ENCODE results near the gene EGF.

EGF gene

GRCh38 chr4:110007217-110007616 is 94.5 kb downstream of the EGF start:
- TF ChIP-seq GATA2 (IDR thresholded peaks at IDR 0.05; ENCODE audit: low read depth, low read length) (no peak), GATA3 (IDR thresholded peaks at IDR 0.05; ENCODE audit: low read depth, low read length) (no peak)

DNA sequence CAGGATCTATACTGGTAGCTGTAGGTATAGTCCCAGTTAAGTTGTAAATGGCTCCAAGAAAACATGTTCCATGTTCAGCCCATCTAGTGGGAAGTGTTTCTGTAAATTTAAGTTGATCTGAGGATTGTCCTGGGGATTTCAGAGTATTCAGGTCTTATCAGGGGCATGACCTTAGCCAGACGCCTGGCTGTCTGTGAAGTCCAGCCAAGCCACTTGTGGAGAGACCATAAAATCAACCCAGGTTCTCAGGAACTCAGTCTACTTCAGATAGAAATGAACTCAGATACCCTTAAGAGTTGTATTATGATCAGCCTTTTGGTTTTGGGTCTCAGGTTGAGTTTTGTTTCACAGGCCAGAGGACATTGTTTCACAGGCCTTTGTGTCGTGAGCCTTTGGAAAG is 95.9 kb downstream of the EGF start:
- TF ChIP-seq GATA2 (IDR thresholded peaks at IDR 0.05; ENCODE audit: low read depth, low read length) (no peak), GATA3 (IDR thresholded peaks at IDR 0.05; ENCODE audit: low read depth, low read length) (no peak)

GRCh38 chr4:110009550-110009949 is 96.9 kb downstream of the EGF start:
- TF ChIP-seq GATA3 (IDR thresholded peaks at IDR 0.05; ENCODE audit: low read depth, low read length) (no peak), GATA2 (IDR thresholded peaks at IDR 0.05; ENCODE audit: low read depth, low read length) (no peak)

DNA sequence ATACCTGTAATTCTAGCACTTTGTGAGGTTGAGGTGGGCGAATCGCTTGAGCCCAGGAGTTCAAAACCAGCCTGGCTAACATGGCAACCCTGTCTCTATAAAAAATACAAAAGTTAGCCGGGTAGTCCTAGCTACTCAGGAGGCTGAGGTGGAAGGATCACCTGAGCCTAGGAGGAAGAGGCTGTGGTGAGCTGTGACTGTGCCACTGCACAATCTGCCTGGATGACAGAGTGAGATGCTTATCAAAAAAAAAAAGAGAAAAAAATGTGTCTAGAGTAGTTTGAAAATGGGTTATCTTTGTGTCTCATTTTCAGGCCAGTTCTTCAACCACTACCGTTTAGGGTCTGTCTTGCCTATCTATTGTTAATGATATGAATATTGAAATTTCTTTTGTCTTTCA is 98.1 kb downstream of the EGF start:
- TF ChIP-seq GATA3 (IDR thresholded peaks at IDR 0.05; ENCODE audit: low read depth, low read length) = no peak
- TF ChIP-seq GATA2 (IDR thresholded peaks at IDR 0.05; ENCODE audit: low read depth, low read length) = no peak

- TF ChIP-seq GATA2 (IDR thresholded peaks at IDR 0.05; ENCODE audit: low read depth, low read length) (no peak), GATA3 (IDR thresholded peaks at IDR 0.05; ENCODE audit: low read depth, low read length) (no peak)
Measured at GRCh38 chr4:110012917-110013316, 100.2 kb downstream of the EGF start.

- TF ChIP-seq GATA3 (IDR thresholded peaks at IDR 0.05; ENCODE audit: low read depth, low read length) (no peak), GATA2 (IDR thresholded peaks at IDR 0.05; ENCODE audit: low read depth, low read length) (no peak)
Measured at GRCh38 chr4:110014233-110014632, 101.5 kb downstream of the EGF start.

DNA sequence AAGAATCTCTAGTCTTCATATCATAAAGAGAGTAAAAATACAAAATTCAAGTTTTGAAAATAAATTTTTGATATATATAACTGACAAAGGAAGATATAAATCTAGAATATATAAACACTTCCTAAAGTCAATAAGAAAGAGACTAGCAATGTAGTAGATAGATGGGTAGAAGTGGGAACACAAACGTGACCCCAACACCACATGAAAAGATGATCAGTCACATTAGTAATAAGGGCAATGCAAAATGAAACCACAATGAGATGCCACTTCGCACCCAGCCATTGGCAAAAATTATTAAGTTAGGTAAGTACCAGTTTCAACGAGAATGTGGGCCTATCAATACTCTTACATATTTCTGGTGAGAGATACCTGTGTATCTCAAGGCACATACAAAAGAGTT is 106.5 kb downstream of the EGF start:
- TF ChIP-seq GATA3 (IDR thresholded peaks at IDR 0.05; ENCODE audit: low read depth, low read length) (no peak), GATA2 (IDR thresholded peaks at IDR 0.05; ENCODE audit: low read depth, low read length) (no peak)

DNA sequence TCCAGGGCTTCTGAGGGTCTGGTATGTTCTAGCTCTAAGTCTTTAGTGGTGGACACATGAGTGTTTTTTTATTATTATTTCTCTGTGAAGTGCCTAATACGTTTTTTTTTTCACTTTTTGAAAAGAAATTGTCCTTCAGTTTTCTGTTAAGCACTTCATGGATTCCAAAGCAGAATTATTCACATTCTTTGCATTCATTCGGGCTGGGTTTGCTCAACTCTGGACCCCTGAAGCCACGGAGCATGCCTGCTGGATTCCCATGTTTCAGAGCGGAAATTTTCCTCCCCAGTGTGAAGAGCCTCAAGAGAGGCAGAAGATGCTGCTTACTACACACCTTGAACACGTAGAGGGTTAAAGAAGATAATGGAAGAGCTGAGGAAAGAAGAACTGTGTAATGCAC is 107.5 kb downstream of the EGF start:
- TF ChIP-seq GATA2 (IDR thresholded peaks at IDR 0.05; ENCODE audit: low read depth, low read length) = no peak
- TF ChIP-seq GATA3 (IDR thresholded peaks at IDR 0.05; ENCODE audit: low read depth, low read length) = no peak

- no peak for TF ChIP-seq GATA3 (IDR thresholded peaks at IDR 0.05; ENCODE audit: low read depth, low read length)
- no peak for TF ChIP-seq GATA2 (IDR thresholded peaks at IDR 0.05; ENCODE audit: low read depth, low read length)
Measured at GRCh38 chr4:110020646-110021443, 108.2 kb downstream of the EGF start.

GRCh38 chr4:110022457-110022856 is 109.8 kb downstream of the EGF start:
- TF ChIP-seq GATA2 (IDR thresholded peaks at IDR 0.05; ENCODE audit: low read depth, low read length) = no peak
- TF ChIP-seq GATA3 (IDR thresholded peaks at IDR 0.05; ENCODE audit: low read depth, low read length) = no peak

DNA sequence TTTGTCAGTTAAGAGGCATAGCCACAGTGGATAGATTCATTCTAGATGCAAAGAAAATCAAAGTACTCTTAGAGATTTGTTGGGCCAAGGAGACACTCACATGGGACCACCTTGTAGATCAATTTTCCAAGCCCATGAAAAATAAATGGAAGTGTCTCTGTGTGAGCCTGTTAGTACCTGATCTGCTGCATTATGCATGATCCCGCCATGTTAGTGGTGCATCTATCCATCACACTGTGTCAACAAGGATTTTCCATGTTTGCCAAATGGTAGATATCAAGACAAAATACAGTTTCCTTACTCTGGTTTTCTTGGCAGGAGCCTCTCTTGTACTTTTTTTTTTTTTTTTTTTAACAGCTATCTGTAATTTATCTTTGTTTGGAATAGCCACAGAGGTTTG is 112.4 kb downstream of the EGF start:
- TF ChIP-seq GATA3 (IDR thresholded peaks at IDR 0.05; ENCODE audit: low read depth, low read length) (no peak), GATA2 (IDR thresholded peaks at IDR 0.05; ENCODE audit: low read depth, low read length) (no peak)

GRCh38 chr4:110025718-110026117 is 113.0 kb downstream of the EGF start:
- TF ChIP-seq GATA3 (IDR thresholded peaks at IDR 0.05; ENCODE audit: low read depth, low read length) = no peak
- no peak for TF ChIP-seq GATA2 (IDR thresholded peaks at IDR 0.05; ENCODE audit: low read depth, low read length)

DNA sequence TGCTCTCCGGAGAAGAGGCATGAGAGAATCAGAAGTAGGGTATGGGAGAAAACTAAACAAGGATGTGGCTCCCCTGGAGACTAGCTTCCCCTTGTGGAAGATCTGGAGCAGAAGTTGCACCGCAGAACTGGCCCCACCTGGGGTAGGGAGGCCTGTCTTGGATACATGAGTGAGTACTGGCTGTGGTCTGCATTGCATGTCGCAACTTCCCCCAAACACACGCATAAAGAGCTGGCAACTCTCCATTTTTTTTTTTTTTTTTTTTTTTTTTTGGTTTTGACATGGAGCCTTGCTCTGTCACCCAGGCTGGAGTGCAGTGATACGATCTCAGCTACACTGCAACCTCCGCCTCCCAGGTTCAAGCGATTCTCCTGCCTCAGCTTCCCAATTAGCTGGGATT is 119.9 kb downstream of the EGF start:
- no peak for TF ChIP-seq GATA2 (IDR thresholded peaks at IDR 0.05; ENCODE audit: low read depth, low read length)
- no peak for TF ChIP-seq GATA3 (IDR thresholded peaks at IDR 0.05; ENCODE audit: low read depth, low read length)

- TF ChIP-seq GATA2 (IDR thresholded peaks at IDR 0.05; ENCODE audit: low read depth, low read length) (no peak), GATA3 (IDR thresholded peaks at IDR 0.05; ENCODE audit: low read depth, low read length) (no peak)
Measured at GRCh38 chr4:110033355-110034025, 120.8 kb downstream of the EGF start.

- TF ChIP-seq GATA2 (IDR thresholded peaks at IDR 0.05; ENCODE audit: low read depth, low read length) (no peak), GATA3 (IDR thresholded peaks at IDR 0.05; ENCODE audit: low read depth, low read length) (no peak)
Measured at GRCh38 chr4:110034026-110034393, 121.3 kb downstream of the EGF start.

All from SH-SY5Y (cell line).